Activated T-cell treated with anti-CD3 and anti-CD28 coated beads for 1 hour (primary cell): ENCODE measurements around the gene CCDC183.
"Not testable (repeated sequence)": the region's sequence is repeated elsewhere in the genome, so short reads cannot be mapped to it uniquely, and the experiment has no call there.

ENCODE experiments used
- DNase-seq: peaks from one replicate; pipeline ENCODE4 v3.0.0-alpha.2; 2020; ENCODE audit warnings: low read depth

CCDC183 gene

GRCh38 chr9:136796238-136796774 is at the start of gene CCDC183:
CCDC183 (plus strand) TSS chr9:136796338; CDS start chr9:136796398, 60 bp downstream.
- DNase-seq: no peak

GRCh38 chr9:136746621-136747020 is 49.5 kb upstream of the CCDC183 start:
- no peak for DNase-seq

- DNase-seq: no peak
Measured at GRCh38 chr9:136747161-136748060, 48.7 kb upstream of the CCDC183 start.

- DNase-seq: no peak
Measured at GRCh38 chr9:136748201-136748600, 47.9 kb upstream of the CCDC183 start, which contains the start of gene LCN6. LCN6 (minus strand) TSS chr9:136748525; CDS start chr9:136748483, 42 bp downstream.

GRCh38 chr9:136748666-136749611 is 47.2 kb upstream of the CCDC183 start:
- no peak for DNase-seq

- DNase-seq: no peak
Measured at GRCh38 chr9:136750526-136750925, 45.6 kb upstream of the CCDC183 start.

- DNase-seq: no peak
Measured at GRCh38 chr9:136751244-136751643, 44.9 kb upstream of the CCDC183 start.

GRCh38 chr9:136751814-136752213 is 44.3 kb upstream of the CCDC183 start:
- DNase-seq: no peak

- no peak for DNase-seq
Measured at GRCh38 chr9:136753371-136754058, 42.6 kb upstream of the CCDC183 start.

- DNase-seq: no peak
Measured at GRCh38 chr9:136754059-136754572, 42.0 kb upstream of the CCDC183 start.

GRCh38 chr9:136754626-136755301 is 41.4 kb upstream of the CCDC183 start:
- DNase-seq: no peak

GRCh38 chr9:136755302-136756133 is 40.6 kb upstream of the CCDC183 start:
- not testable (repeated sequence) for DNase-seq

GRCh38 chr9:136756134-136756438 is 40.1 kb upstream of the CCDC183 start:
- DNase-seq: no peak

- DNase-seq: no peak
Measured at GRCh38 chr9:136756836-136757235, 39.3 kb upstream of the CCDC183 start.

- no peak for DNase-seq
Measured at GRCh38 chr9:136757328-136757727, 38.8 kb upstream of the CCDC183 start.

- DNase-seq: no peak
Measured at GRCh38 chr9:136757751-136758140, 38.4 kb upstream of the CCDC183 start.

- DNase-seq: no peak
Measured at GRCh38 chr9:136759001-136759400, 37.1 kb upstream of the CCDC183 start.

GRCh38 chr9:136759436-136760325 is 36.5 kb upstream of the CCDC183 start:
- no peak for DNase-seq

- DNase-seq: no peak
Measured at GRCh38 chr9:136760424-136760823, 35.7 kb upstream of the CCDC183 start.
